ENCODE results near the gene CEACAM3.
"Not testable (repeated sequence)": the region's sequence is repeated elsewhere in the genome, so short reads cannot be mapped to it uniquely, and the experiment has no call there.

The CEACAM3 gene

GRCh38 chr19:41796362-41796761 lies at the start of gene CEACAM3:
TSS of gene CEACAM3 (plus strand) at chr19:41796587. CDS start at chr19:41796678, 91 bp downstream.
- no peak for DNase-seq

GRCh38 chr19:41746593-41747227 lies 49.7 kb upstream of the CEACAM3 start:
- peak; percentile 74 for DNase-seq

GRCh38 chr19:41748012-41748411 lies 48.4 kb upstream of the CEACAM3 start:
- DNase-seq, result no peak

- DNase-seq, result not testable (repeated sequence)
Observed at GRCh38 chr19:41750248-41751134, 45.9 kb upstream of the CEACAM3 start.

- DNase-seq, result no peak
Observed at GRCh38 chr19:41753159-41753558, 43.2 kb upstream of the CEACAM3 start.

GRCh38 chr19:41753936-41754529 lies 42.4 kb upstream of the CEACAM3 start:
- DNase-seq, result peak; percentile 41

GRCh38 chr19:41755328-41755913 lies 41.0 kb upstream of the CEACAM3 start, which contains the start of gene CEACAM6:
TSS of gene CEACAM6 (plus strand) at chr19:41755530. CDS start at chr19:41755639, 109 bp downstream.
- no peak for DNase-seq

- DNase-seq, result no peak
Observed at GRCh38 chr19:41758846-41759245, 37.5 kb upstream of the CEACAM3 start.

- DNase-seq, result no peak
Observed at GRCh38 chr19:41767115-41767514, 29.3 kb upstream of the CEACAM3 start.

- DNase-seq, result not testable (repeated sequence)
Observed at GRCh38 chr19:41768105-41768504, 28.3 kb upstream of the CEACAM3 start.

GRCh38 chr19:41769608-41770007 lies 26.8 kb upstream of the CEACAM3 start:
- no peak for DNase-seq

GRCh38 chr19:41771410-41771809 lies 25.0 kb upstream of the CEACAM3 start:
- DNase-seq, result no peak

- DNase-seq, result peak; percentile 83
Observed at GRCh38 chr19:41774515-41774980, 21.8 kb upstream of the CEACAM3 start.

- no peak for DNase-seq
Observed at GRCh38 chr19:41776700-41777099, 19.7 kb upstream of the CEACAM3 start.

- no peak for DNase-seq
Observed at GRCh38 chr19:41783612-41784011, 12.8 kb upstream of the CEACAM3 start.

GRCh38 chr19:41784312-41784711 lies 12.1 kb upstream of the CEACAM3 start:
- no peak for DNase-seq

- DNase-seq, result no peak
Observed at GRCh38 chr19:41784743-41785142, 11.6 kb upstream of the CEACAM3 start.

GRCh38 chr19:41785653-41786052 lies 10.7 kb upstream of the CEACAM3 start:
- peak; percentile 64 for DNase-seq

GRCh38 chr19:41787055-41787454 lies 9.3 kb upstream of the CEACAM3 start:
- DNase-seq, result no peak

- not testable (repeated sequence) for DNase-seq
Observed at GRCh38 chr19:41788518-41788917, 7.9 kb upstream of the CEACAM3 start.

- not testable (repeated sequence) for DNase-seq
Observed at GRCh38 chr19:41789053-41789452, 7.3 kb upstream of the CEACAM3 start.

GRCh38 chr19:41792513-41793413 lies 3.6 kb upstream of the CEACAM3 start:
- no peak for DNase-seq
